ENCODE results near the gene SLC25A24. TPM values are rescaled to one million over a fixed set of nuclear protein-coding genes. Genes with fewer than 3 reads are reported as not detected.

Gene SLC25A24
- total and polyA plus RNA-seq, 9 donors: 13.9 to 32.7 (median 27.6) TPM

DNA sequence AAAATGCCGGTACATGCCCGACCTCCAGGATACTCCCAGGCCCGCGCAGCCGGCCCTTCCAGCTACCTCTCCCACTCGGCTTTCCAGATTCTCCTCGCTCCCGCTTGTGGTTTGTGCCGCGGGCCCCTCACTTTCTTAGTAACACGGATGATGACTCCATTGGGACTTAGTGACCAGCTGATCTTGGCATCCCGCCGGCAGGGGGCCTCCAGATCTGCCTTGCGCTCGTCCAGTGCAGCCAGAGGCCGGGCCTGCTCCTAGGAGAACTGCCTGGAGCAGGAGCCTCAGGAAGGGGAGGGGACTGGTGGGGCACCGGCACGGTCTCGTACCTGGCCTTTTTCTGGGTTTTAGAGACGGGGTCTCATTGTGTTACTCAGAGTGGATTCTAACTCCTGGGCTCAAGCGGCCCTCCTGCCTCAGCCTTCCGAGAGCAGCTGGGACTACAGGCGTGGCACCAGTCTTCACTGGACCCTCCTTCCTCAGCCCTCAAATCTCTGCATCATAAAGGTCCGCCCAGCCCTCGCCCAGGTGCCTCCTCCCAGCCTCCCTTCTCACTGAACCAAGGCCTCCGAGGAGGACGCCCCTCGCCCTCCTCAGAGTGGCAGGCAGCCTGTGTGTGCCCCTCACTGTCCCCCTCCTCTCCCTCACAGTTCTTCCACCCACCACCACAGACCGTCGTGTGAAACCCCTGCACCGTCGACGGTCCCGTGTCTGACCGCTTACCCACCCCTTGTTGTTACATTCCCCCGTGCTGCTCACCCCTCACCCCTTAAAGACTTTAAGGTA, 78.6 kb downstream of the SLC25A24 start:
- intact Hi-C loops (cut with DNase I): loop anchor here (5.0 to 10.0 kb wide), 2 partner anchors 337 to 339 kb away; no protein-coding TSS in a partner anchor
- no peak overlapping the region for H3K27ac ChIP-seq
- H3K27me3 ChIP-seq: no peaks in the 10 kb centered on the region
- 58 to 64% (median 62%) methylated on average over 33 to 36 of the region's 36 CpGs for WGBS, 3 donors
- no peak for DNase-seq
- H3K36me3 ChIP-seq: no peaks in the 10 kb centered on the region
- TF ChIP-seq, protein P1, sequence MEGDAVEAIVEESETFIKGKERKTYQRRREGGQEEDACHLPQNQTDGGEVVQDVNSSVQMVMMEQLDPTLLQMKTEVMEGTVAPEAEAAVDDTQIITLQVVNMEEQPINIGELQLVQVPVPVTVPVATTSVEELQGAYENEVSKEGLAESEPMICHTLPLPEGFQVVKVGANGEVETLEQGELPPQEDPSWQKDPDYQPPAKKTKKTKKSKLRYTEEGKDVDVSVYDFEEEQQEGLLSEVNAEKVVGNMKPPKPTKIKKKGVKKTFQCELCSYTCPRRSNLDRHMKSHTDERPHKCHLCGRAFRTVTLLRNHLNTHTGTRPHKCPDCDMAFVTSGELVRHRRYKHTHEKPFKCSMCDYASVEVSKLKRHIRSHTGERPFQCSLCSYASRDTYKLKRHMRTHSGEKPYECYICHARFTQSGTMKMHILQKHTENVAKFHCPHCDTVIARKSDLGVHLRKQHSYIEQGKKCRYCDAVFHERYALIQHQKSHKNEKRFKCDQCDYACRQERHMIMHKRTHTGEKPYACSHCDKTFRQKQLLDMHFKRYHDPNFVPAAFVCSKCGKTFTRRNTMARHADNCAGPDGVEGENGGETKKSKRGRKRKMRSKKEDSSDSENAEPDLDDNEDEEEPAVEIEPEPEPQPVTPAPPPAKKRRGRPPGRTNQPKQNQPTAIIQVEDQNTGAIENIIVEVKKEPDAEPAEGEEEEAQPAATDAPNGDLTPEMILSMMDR (IDR thresholded peaks at IDR 0.05): no peak
- no peak for TF ChIP-seq POLR2A (IDR thresholded peaks at IDR 0.05)
- TF ChIP-seq EP300 (IDR thresholded peaks at IDR 0.05): no peak
- H3K4me3 ChIP-seq: no peak overlapping the region
- H3K9me3 ChIP-seq: no peaks in the 10 kb centered on the region
- no peaks in the 10 kb centered on the region for H3K4me1 ChIP-seq (ENCODE audit: insufficient read depth)

DNA sequence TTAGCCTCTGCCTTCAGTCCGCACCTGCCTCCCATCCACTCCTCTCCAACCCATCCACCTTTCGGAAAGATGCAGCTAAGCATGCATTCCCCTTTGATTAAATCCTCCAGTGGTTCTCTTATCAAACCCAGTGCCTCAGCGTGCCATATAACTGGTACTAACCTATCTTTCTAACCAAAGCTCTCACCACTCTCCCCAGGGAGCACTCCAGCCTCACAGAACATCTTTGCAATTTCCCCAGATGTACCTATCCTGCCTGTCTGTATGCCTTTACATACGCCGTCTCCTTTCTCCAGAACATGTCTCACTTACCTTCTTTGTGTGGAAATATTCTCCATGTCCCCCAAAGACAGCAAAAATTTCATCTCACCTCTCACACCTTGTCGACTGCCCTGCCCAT, 80.0 kb downstream of the SLC25A24 start:
- no peak for DNase-seq
- intact Hi-C loops (cut with DNase I): loop anchor here (5.0 to 10.0 kb wide), 2 partner anchors 335 to 338 kb away; no protein-coding TSS in a partner anchor
- WGBS, 3 donors: 87 to 93% (median 91%) methylated on average over 6 of the region's 6 CpGs

DNA sequence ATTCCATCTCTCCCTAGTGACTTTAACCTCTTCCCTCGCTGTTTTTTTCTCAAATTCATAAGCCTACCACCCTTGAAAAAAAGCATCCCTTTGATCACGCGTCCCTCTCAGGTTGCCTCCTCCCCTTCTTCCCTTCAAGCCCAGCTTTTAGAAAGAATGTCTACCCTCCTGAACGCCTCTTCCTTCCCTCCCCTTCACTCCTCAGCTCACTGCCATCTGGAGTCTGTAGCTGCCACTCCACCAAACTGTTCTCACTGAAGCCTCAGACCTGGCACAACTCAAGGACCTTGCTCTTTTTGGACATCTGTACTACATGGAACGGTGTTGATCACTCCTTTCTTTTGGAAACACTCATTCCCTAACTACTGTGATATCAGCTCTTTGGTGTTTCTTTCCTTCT, 80.6 kb downstream of the SLC25A24 start:
- 18 to 30% (median 29%) methylated on average over 5 of the region's 5 CpGs for WGBS, 3 donors
- TF ChIP-seq POLR2A (IDR thresholded peaks at IDR 0.05): no peak
- no peak for TF ChIP-seq EP300 (IDR thresholded peaks at IDR 0.05)
- TF ChIP-seq, protein P1 (IDR thresholded peaks at IDR 0.05): no peak

More for the DNA sequence above, 80.0 kb downstream of the SLC25A24 start:
- no peak for TF ChIP-seq POLR2A (IDR thresholded peaks at IDR 0.05)
- TF ChIP-seq, protein P1 (IDR thresholded peaks at IDR 0.05): no peak
- no peak for TF ChIP-seq EP300 (IDR thresholded peaks at IDR 0.05)
- no peaks in the 10 kb centered on the region for H3K27me3 ChIP-seq
- no peak overlapping the region for H3K27ac ChIP-seq
- H3K4me1 ChIP-seq (ENCODE audit: insufficient read depth): no peaks in the 10 kb centered on the region
- no peak overlapping the region for H3K4me3 ChIP-seq
- no peaks in the 10 kb centered on the region for H3K36me3 ChIP-seq
- H3K9me3 ChIP-seq: no peaks in the 10 kb centered on the region

DNA sequence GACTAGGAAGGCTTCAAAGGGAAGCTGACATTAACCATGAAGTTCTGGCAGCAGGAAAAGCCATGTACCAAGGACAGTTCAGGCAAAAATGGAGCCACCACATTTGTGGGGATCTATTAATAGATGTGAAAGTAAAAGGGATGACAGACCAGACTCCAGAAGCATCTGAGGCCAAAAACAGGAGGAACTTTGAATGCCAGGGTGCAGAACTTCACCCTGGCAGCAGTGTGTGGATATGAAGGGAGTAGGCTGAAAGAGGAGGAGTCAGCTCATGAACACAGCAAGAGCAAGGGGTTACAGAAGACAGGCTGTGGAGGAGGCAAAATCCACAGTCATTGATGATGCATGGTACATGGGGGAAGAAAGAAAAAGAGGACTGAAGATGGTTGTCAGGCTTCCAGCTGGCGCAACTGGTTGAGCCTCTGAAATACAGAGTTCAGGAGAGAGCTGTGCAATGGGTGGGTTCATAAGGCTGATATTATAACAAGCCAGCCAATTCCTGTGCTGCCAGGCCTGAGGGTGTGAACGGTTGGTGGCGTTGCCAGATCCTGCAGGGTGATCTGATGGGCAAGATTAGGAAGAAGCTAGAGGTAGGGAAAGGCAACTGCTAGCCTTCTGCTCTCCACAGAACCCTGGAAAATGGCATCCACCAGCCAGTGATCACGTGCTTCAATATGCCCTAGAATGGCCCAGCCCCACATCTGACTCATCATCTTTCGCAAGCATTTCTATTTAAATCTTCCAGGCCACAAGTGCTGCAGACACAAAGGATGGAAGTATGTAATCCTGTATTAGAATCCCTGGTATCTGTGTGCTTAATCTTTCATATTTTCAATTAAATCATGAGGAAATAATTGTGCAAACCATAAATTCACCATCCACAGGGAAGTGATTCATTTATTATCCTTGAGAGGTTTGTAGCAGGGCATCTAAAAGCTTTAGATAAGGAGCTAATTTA, 81.9 kb downstream of the SLC25A24 start:
- H3K36me3 ChIP-seq: no peaks in the 10 kb centered on the region
- H3K9me3 ChIP-seq: no peaks in the 10 kb centered on the region
- H3K4me3 ChIP-seq: no peak overlapping the region
- no peak for DNase-seq
- no peak overlapping the region for H3K27ac ChIP-seq
- WGBS, 3 donors: 79 to 85% (median 85%) methylated on average over 5 of the region's 5 CpGs
- H3K4me1 ChIP-seq (ENCODE audit: insufficient read depth): no peaks in the 10 kb centered on the region
- no peaks in the 10 kb centered on the region for H3K27me3 ChIP-seq
- intact Hi-C loops (cut with DNase I): no loop called here
- TF ChIP-seq POLR2A (IDR thresholded peaks at IDR 0.05) (no peak), EP300 (IDR thresholded peaks at IDR 0.05) (no peak)

More for the DNA sequence above, 80.6 kb downstream of the SLC25A24 start:
- H3K9me3 ChIP-seq: no peaks in the 10 kb centered on the region
- H3K4me1 ChIP-seq (ENCODE audit: insufficient read depth): no peaks in the 10 kb centered on the region
- H3K4me3 ChIP-seq: no peak overlapping the region
- no peaks in the 10 kb centered on the region for H3K27me3 ChIP-seq
- intact Hi-C loops (cut with DNase I): no loop called here
- no peaks in the 10 kb centered on the region for H3K36me3 ChIP-seq
- H3K27ac ChIP-seq: no peak overlapping the region
- DNase-seq: no peak

All from ovary (tissue), 9 donors.